Adrenal gland (tissue), 12 donors: Measurements from ENCODE around the gene ZSWIM6. TPM values are rescaled to one million over a fixed set of nuclear protein-coding genes. Genes with fewer than 3 reads are reported as not detected.

Source experiments
- DNase-seq, 7 donors: peaks; one replicate each; pipeline ENCODE4 v3.0.0-alpha.2; 2019 to 2020
- H3K27ac ChIP-seq, 5 donors: fragments of 200-600 bp; sonication (generic) in 4 of 5; 1 replicate in 3 of 5; 2 replicates in 2 of 5; pipeline versions ENCODE4 v1.5.1 to v1.8.0; 2016 to 2020; ENCODE audit warnings: mild to moderate bottlenecking in 1 of 5
- H3K27me3 ChIP-seq: fragments of 200-600 bp; 2 replicates; pipeline ENCODE4 v1.8.0; 2021
- H3K36me3 ChIP-seq, 2 donors: fragments of 200-600 bp; replicated peaks in 1 of 2; 1 replicate in 1 of 2; 2 replicates in 1 of 2; pipeline versions ENCODE4 v1.5.1 to v1.8.0; 2018 to 2022
- H3K4me1 ChIP-seq, 2 donors: fragments of 200-600 bp; replicated peaks in 1 of 2; 1 replicate in 1 of 2; 2 replicates in 1 of 2; pipeline versions ENCODE4 v1.5.1 to v1.8.0; 2018 to 2021
- H3K4me3 ChIP-seq, 4 donors: fragments of 200-600 bp; sonication (generic) in 3 of 4; one replicate each; pipeline ENCODE4 v1.5.1; 2016 to 2018
- H3K9me3 ChIP-seq, 3 donors: fragments of 200-600 bp; sonication (generic) in 1 of 3; replicated peaks in 1 of 3; 1 replicate in 2 of 3; 2 replicates in 1 of 3; pipeline versions ENCODE4 v1.5.1 to v1.8.0; 2016 to 2021
- CTCF ChIP-seq, 6 experiments: fragments of 450-650 bp in 4 of 6; fragments of 200-600 bp in 2 of 6; sonication (generic) in 1 of 6; IDR thresholded peaks; 1 replicate in 5 of 6; 2 replicates in 1 of 6; pipeline versions ENCODE4 v1.5.1 to v1.8.0; 2016 to 2021; ENCODE audit warnings: antibody characterized with exemption in 6 of 6, mild to moderate bottlenecking in 2 of 6, moderate library complexity in 1 of 6
- POLR2A ChIP-seq, 2 donors: fragments of 450-650 bp; IDR thresholded peaks; one replicate each; pipeline ENCODE4 v1.6.1; 2017; ENCODE audit warnings: antibody characterized with exemption in 2 of 2, mild to moderate bottlenecking in 2 of 2, moderate library complexity in 1 of 2
- WGBS, 4 donors: extraction: QIAGEN DNeasy Blood & Tissue Kit in 2 of 4; methylation state at CpG; one replicate each; pipeline versions ENCODE4 v1.1.5 to v1.1.7; 2013 to 2017; 5-methylcytosine and 5-hydroxymethylcytosine counted together
- intact Hi-C, 2 donors: fragments of 100-400 bp; cut with DNase I; formaldehyde crosslinking; loops; one replicate each; pipeline versions ENCODE4 v1.14.1 to v1.15.0; 2022 to 2023
- polyA plus RNA-seq, 3 donors: library from polyadenylated mRNA; stranded (reverse); fragments of 200-250 nt in 2 of 3; fragments of 350-450 nt in 1 of 3; fragmentation: Illumina TruSeq in 1 of 3; extraction: RNeasy Lipid Tissue Mini Kit (QIAGEN cat#74804) in 1 of 3; gene quantifications; one replicate each; pipeline ENCODE4 v1.2.3, GENCODE V29; 2013 to 2014
- total RNA-seq, 9 donors: library from RNA; depleted of rRNA in 4 of 9; stranded (reverse); fragments of >200 nt in 4 of 9; fragments of 120-200 nt in 1 of 9; fragmentation: NEBNext Ultra II Directional in 1 of 9; extraction: Animal tissue kit (Norgen Biotek cat#: 25700) in 1 of 9; gene quantifications; one replicate each; pipeline versions ENCODE4 v1.1.0 to v1.2.4, GENCODE V29; 2013 to 2023
- donor health status: healthy with polysubstance abuse.
- donor health status: Bipolar disorder and iron deficiency.
- donor health status: DM: yes; HTN: yes; CAD: no.
- donor health status: DM: no; HTN: no; CAD: no.
- donor health status: DM: no; HTN: no; CAD: no.
- donor health status: DM: yes; HTN: yes; CAD: no.

Gene ZSWIM6
- total and polyA plus RNA-seq, 12 donors: 5.5 to 14.6 (median 8.3) TPM

GRCh38 chr5:61349935-61350334 is 17.9 kb downstream of the ZSWIM6 start:
- no peak overlapping the region for H3K4me3 ChIP-seq
- peaks cover 11 to 61% of the 10 kb centered on the region in 2 donors for H3K4me1 ChIP-seq
- intact Hi-C loops: no loop called here
- no peak for DNase-seq
- H3K36me3 ChIP-seq: no peaks in the 10 kb centered on the region
- no peak overlapping the region for H3K27ac ChIP-seq
- H3K9me3 ChIP-seq: no peaks in the 10 kb centered on the region
- TF ChIP-seq CTCF (IDR thresholded peaks at IDR 0.05): no peak
- no peak for TF ChIP-seq POLR2A (IDR thresholded peaks at IDR 0.05)
- no peaks in the 10 kb centered on the region for H3K27me3 ChIP-seq

- peaks cover 11 to 56% of the 10 kb centered on the region in 2 donors for H3K4me1 ChIP-seq
- no peaks in the 10 kb centered on the region for H3K36me3 ChIP-seq
- intact Hi-C loops: no loop called here
- 81 to 89% (median 86%) methylated on average over 4 of the region's 4 CpGs for WGBS, 4 donors
- H3K27ac ChIP-seq: no peak overlapping the region
- TF ChIP-seq POLR2A (IDR thresholded peaks at IDR 0.05): no peak
- no peak overlapping the region for H3K4me3 ChIP-seq
- no peaks in the 10 kb centered on the region for H3K9me3 ChIP-seq
- no peak for DNase-seq
- no peaks in the 10 kb centered on the region for H3K27me3 ChIP-seq
These were observed 18.5 kb downstream of the ZSWIM6 start for GRCh38 chr5:61350535-61350934.

- no peak overlapping the region for H3K4me3 ChIP-seq
- peaks cover 11 to 50% of the 10 kb centered on the region in 2 donors for H3K4me1 ChIP-seq
- WGBS, 4 donors: 93 to 100% (median 97%) methylated on average over 2 of the region's 2 CpGs
- H3K27ac ChIP-seq: no peak overlapping the region
- H3K36me3 ChIP-seq: no peaks in the 10 kb centered on the region
- intact Hi-C loops: no loop called here
- no peaks in the 10 kb centered on the region for H3K9me3 ChIP-seq
- H3K27me3 ChIP-seq: no peaks in the 10 kb centered on the region
- TF ChIP-seq POLR2A (IDR thresholded peaks at IDR 0.05): no peak
- no peak for TF ChIP-seq CTCF (IDR thresholded peaks at IDR 0.05)
- no peak for DNase-seq
These were observed 19.7 kb downstream of the ZSWIM6 start for GRCh38 chr5:61351733-61352132.

- H3K36me3 ChIP-seq: no peaks in the 10 kb centered on the region
- no peaks in the 10 kb centered on the region for H3K9me3 ChIP-seq
- H3K27ac ChIP-seq: no peak overlapping the region
- no peak for DNase-seq
- H3K4me1 ChIP-seq: peaks cover 11 to 46% of the 10 kb centered on the region in 2 donors
- TF ChIP-seq CTCF (IDR thresholded peaks at IDR 0.05) (peak in 1 of 6 experiments; percentile 8), POLR2A (IDR thresholded peaks at IDR 0.05) (no peak)
- H3K27me3 ChIP-seq: no peaks in the 10 kb centered on the region
- intact Hi-C loops: no loop called here
- no peak overlapping the region for H3K4me3 ChIP-seq
These were observed 20.1 kb downstream of the ZSWIM6 start for GRCh38 chr5:61352180-61352579.

GRCh38 chr5:61352612-61353156 is 20.6 kb downstream of the ZSWIM6 start:
- H3K27ac ChIP-seq: peak overlapping the region in 1 of 5 donors; percentile 14
- no peaks in the 10 kb centered on the region for H3K9me3 ChIP-seq
- DNase-seq: peak in 5 of 7 donors; percentile 26 to 67 (median 43)
- intact Hi-C loops: no loop called here
- whole genome bisulfite sequencing, 4 donors: 20 to 41% (median 38%) methylated on average over 3 of the region's 3 CpGs
- TF ChIP-seq POLR2A (IDR thresholded peaks at IDR 0.05) (no peak), CTCF (IDR thresholded peaks at IDR 0.05) (no peak)
- H3K27me3 ChIP-seq: no peaks in the 10 kb centered on the region
- H3K4me1 ChIP-seq: peaks cover 11 to 45% of the 10 kb centered on the region in 2 donors
- no peak overlapping the region for H3K4me3 ChIP-seq
- H3K36me3 ChIP-seq: no peaks in the 10 kb centered on the region
